Peyer's patch (tissue), 4 donors: ENCODE data around the gene OPRD1. TPM values are rescaled to one million over a fixed set of nuclear protein-coding genes. Genes with fewer than 3 reads are reported as not detected.
"Not testable (repeated sequence)": the region's sequence is repeated elsewhere in the genome, so short reads cannot be mapped to it uniquely, and the experiment has no call there.

Experiments
- DNase-seq, 3 donors: peaks; one replicate each; pipeline ENCODE4 v3.0.0-alpha.2; 2017 to 2019
- H3K27ac ChIP-seq, 4 donors: fragments of 200-600 bp; sonication (generic); one replicate each; pipeline ENCODE4 v1.5.1; 2016 to 2019
- H3K27me3 ChIP-seq, 2 donors: fragments of 200-600 bp; sonication (generic); one replicate each; pipeline ENCODE4 v1.5.1; 2019
- H3K36me3 ChIP-seq, 3 donors: fragments of 200-600 bp; sonication (generic); one replicate each; pipeline ENCODE4 v1.5.1; 2016 to 2019
- H3K4me1 ChIP-seq, 4 donors: fragments of 200-600 bp; sonication (generic); one replicate each; pipeline ENCODE4 v1.5.1; 2016 to 2019
- H3K4me3 ChIP-seq, 4 donors: fragments of 200-600 bp; sonication (generic); 1 replicate in 3 of 4; 2 replicates in 1 of 4; pipeline ENCODE4 v1.5.1; 2016 to 2019; ENCODE audit warnings: mild to moderate bottlenecking in 1 of 4
- H3K9me3 ChIP-seq, 4 donors: fragments of 200-600 bp; sonication (generic); one replicate each; pipeline ENCODE4 v1.5.1; 2016 to 2019; ENCODE audit warnings: mild to moderate bottlenecking in 1 of 4
- POLR2A ChIP-seq, 2 donors: fragments of 450-650 bp; IDR thresholded peaks; one replicate each; pipeline ENCODE4 v1.5.1; 2017; ENCODE audit warnings: antibody characterized with exemption in 2 of 2, mild to moderate bottlenecking in 2 of 2, moderate library complexity in 2 of 2
- total RNA-seq, 4 donors: library from RNA; depleted of rRNA; stranded (reverse); fragments of >200 nt; gene quantifications; one replicate each; pipeline ENCODE4 v1.1.0, GENCODE V29; 2016
- TF ChIP-seq, protein P1 (sequence below), 6 experiments: fragments of 450-650 bp in 4 of 6; fragments of 200-600 bp in 2 of 6; sonication (generic) in 1 of 6; IDR thresholded peaks; one replicate each; pipeline ENCODE4 v1.5.1; 2017 to 2019; ENCODE audit warnings: antibody characterized with exemption in 6 of 6, mild to moderate bottlenecking in 3 of 6, moderate library complexity in 1 of 6

Gene OPRD1
- total RNA-seq, 4 donors from 2014 or later, result 0.18 TPM; not detected in 3

DNA sequence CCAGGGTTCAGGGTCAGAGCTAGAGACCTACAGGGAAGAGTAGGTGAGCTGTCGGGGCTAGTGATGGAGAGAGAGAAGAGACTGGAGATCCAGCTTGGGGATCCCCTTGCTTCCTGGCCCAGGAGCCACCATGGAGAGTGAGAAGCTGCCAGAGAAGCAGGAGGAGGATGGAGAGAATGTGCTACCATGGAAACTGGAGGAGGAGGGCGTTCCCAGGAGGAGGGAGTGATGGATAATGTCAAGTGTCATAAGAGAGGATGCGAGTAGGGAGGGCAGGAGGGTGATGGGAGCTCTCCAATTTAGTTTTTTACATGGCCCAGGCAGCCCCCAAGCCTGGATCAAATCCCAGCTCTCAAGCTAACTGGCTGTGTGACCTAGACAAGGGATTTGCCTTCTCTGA lies 55.9 kb downstream of the OPRD1 start:
- H3K4me3 ChIP-seq, result no peak overlapping the region
- no peaks in the 10 kb centered on the region for H3K36me3 ChIP-seq
- no peaks in the 10 kb centered on the region for H3K9me3 ChIP-seq
- DNase-seq, result no peak
- TF ChIP-seq POLR2A (IDR thresholded peaks at IDR 0.05), result no peak
- TF ChIP-seq, protein P1, sequence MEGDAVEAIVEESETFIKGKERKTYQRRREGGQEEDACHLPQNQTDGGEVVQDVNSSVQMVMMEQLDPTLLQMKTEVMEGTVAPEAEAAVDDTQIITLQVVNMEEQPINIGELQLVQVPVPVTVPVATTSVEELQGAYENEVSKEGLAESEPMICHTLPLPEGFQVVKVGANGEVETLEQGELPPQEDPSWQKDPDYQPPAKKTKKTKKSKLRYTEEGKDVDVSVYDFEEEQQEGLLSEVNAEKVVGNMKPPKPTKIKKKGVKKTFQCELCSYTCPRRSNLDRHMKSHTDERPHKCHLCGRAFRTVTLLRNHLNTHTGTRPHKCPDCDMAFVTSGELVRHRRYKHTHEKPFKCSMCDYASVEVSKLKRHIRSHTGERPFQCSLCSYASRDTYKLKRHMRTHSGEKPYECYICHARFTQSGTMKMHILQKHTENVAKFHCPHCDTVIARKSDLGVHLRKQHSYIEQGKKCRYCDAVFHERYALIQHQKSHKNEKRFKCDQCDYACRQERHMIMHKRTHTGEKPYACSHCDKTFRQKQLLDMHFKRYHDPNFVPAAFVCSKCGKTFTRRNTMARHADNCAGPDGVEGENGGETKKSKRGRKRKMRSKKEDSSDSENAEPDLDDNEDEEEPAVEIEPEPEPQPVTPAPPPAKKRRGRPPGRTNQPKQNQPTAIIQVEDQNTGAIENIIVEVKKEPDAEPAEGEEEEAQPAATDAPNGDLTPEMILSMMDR (IDR thresholded peaks at IDR 0.05), result no peak
- peaks cover 0 to 6% (median 0%) of the 10 kb centered on the region in 4 donors for H3K4me1 ChIP-seq
- H3K27me3 ChIP-seq, result no peaks in the 10 kb centered on the region
- no peak overlapping the region for H3K27ac ChIP-seq

- TF ChIP-seq POLR2A (IDR thresholded peaks at IDR 0.05), result no peak
- TF ChIP-seq, protein P1 (IDR thresholded peaks at IDR 0.05), result no peak
- DNase-seq, result no peak
- H3K4me3 ChIP-seq, result no peak overlapping the region
- H3K36me3 ChIP-seq, result no peaks in the 10 kb centered on the region
- H3K4me1 ChIP-seq, result peaks cover 0 to 6% (median 0%) of the 10 kb centered on the region in 4 donors
- no peaks in the 10 kb centered on the region for H3K27me3 ChIP-seq
- H3K27ac ChIP-seq, result no peak overlapping the region
- H3K9me3 ChIP-seq, result no peaks in the 10 kb centered on the region
Measured at GRCh38 chr1:28869952-28870351, 58.0 kb downstream of the OPRD1 start.

DNA sequence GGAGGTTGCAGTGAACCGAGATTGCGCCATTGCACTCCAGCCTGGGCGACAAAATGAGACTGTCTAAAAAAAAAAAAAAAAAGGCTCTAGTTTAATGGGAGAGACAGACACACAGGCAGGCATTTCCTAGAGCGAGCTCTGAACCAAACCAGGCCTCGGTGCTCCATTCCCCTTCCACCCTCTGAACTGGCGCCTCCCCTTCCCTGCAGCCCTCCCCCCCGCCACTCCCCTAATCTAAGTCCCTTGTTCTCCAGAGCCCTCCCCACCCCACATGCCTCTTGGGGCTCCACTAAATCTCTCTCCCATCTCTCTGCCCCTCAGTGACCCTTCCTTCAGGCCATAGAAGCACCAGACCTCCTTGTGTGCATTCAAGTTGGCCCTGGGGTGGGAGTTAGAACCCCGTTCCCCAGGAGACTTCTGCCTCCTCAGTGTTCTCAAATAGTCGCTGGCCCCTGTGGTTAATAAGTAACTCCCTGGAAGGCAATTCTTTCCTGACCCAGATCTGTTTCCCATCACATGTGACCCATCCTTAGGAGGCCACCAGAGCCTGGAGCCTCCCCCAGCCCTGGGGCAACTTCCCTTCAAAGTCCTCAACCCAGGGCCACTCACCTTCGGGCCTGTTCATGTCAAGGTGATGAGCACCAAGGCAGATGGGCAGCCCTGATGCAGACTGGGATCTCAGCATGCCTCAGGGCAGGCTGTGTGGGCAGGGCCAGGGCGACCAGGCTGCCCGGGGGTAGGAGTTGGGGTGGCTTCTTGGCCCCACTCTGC lies 59.8 kb downstream of the OPRD1 start:
- no peak for DNase-seq

GRCh38 chr1:28875134-28875533 lies 63.2 kb downstream of the OPRD1 start:
- not testable (repeated sequence) for H3K4me1 ChIP-seq, DNase-seq, H3K9me3 ChIP-seq, H3K27me3 ChIP-seq, H3K27ac ChIP-seq, H3K4me3 ChIP-seq, H3K36me3 ChIP-seq

More for the DNA sequence above, 59.8 kb downstream of the OPRD1 start:
- Histone ChIP-seq H3K4me3 (no peak overlapping the region), H3K36me3 (no peaks in the 10 kb centered on the region), H3K4me1 (peaks cover 0 to 6% (median 0%) of the 10 kb centered on the region in 4 donors), H3K27ac (no peak overlapping the region), H3K9me3 (no peaks in the 10 kb centered on the region), H3K27me3 (no peaks in the 10 kb centered on the region)
- TF ChIP-seq, protein P1 (IDR thresholded peaks at IDR 0.05), result no peak
- no peak for TF ChIP-seq POLR2A (IDR thresholded peaks at IDR 0.05)

DNA sequence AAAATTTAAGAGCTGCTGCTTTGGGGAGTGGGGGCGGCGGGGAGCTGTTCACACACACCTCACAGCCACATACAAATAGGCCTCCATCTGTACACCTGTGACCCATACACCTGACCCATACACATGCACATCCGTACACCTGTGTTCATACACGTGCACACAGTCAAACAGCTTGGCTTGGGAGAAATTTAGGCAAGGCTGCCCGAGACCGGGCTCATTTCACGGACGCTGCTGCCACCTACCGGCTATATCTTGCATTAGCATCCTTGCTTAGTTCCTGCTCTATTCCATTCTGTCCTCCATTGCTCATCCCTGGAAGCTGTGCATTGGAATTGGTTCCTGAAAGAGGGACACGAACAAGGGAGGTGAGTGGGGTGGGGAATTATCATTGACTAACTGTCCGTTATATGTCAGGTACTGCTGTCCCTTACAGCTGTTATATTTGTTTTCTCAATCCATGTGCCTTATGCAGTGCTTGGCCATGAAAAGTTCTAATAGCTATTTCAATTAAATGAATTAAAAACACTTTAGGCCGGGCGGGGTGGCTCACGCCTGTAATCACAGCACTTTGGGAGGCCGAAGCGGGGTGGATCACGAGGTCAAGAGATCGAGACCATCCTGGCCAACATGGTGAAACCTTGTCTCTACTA lies 65.3 kb downstream of the OPRD1 start:
- H3K27ac ChIP-seq, result no peak overlapping the region
- H3K27me3 ChIP-seq, result no peaks in the 10 kb centered on the region
- no peak for TF ChIP-seq POLR2A (IDR thresholded peaks at IDR 0.05)
- TF ChIP-seq, protein P1 (IDR thresholded peaks at IDR 0.05), result peak; percentile 82 to 95 (median 92)
- H3K36me3 ChIP-seq, result no peaks in the 10 kb centered on the region
- peak; percentile 71 to 89 (median 80) for DNase-seq
- no peak overlapping the region for H3K4me3 ChIP-seq
- H3K4me1 ChIP-seq, result no peaks in the 10 kb centered on the region
- H3K9me3 ChIP-seq, result no peaks in the 10 kb centered on the region

- DNase-seq, result no peak
- no peak overlapping the region for H3K27ac ChIP-seq
- no peak overlapping the region for H3K4me3 ChIP-seq
- no peaks in the 10 kb centered on the region for H3K27me3 ChIP-seq
- H3K9me3 ChIP-seq, result no peaks in the 10 kb centered on the region
- no peaks in the 10 kb centered on the region for H3K36me3 ChIP-seq
- TF ChIP-seq POLR2A (IDR thresholded peaks at IDR 0.05), result no peak
- TF ChIP-seq, protein P1 (IDR thresholded peaks at IDR 0.05), result no peak
- no peaks in the 10 kb centered on the region for H3K4me1 ChIP-seq
Measured at GRCh38 chr1:28878796-28879195, 66.8 kb downstream of the OPRD1 start.
